Measurements from ENCODE around the gene UGT3A1. TPM values are rescaled to one million over a fixed set of nuclear protein-coding genes. Genes with fewer than 3 reads are reported as not detected.
A peak's percentile ranks its signal among the peaks of the same experiment; 100 is the strongest.

UGT3A1 gene
- total and polyA plus RNA-seq, 2 experiments from 2014 or later = 27.9 to 35.4 TPM

GRCh38 chr5:35971186-35971877, 19.9 kb downstream of the UGT3A1 start:
- Histone ChIP-seq H3K27ac (no peak overlapping the region), H3K4me1 (ENCODE audit: insufficient read depth) (no peaks in the 10 kb centered on the region), H2AFZ (no peak overlapping the region), H4K20me1 (ENCODE audit: insufficient read depth, poor library complexity, severe bottlenecking) (no peaks in the 10 kb centered on the region), H3K4me3 (no peak overlapping the region), H3K79me2 (no peaks in the 10 kb centered on the region), H3K9me3 (ENCODE audit: low read depth) (no peaks in the 10 kb centered on the region), H3K9me2 (replicated peaks; ENCODE audit: insufficient read depth) (no peaks in the 10 kb centered on the region), H3K4me2 (no peak overlapping the region), H3K36me3 (replicated peaks; ENCODE audit: insufficient read depth, low read depth) (no peaks in the 10 kb centered on the region), H3K27me3 (no peaks in the 10 kb centered on the region)
- TF ChIP-seq EZH2 (IDR thresholded peaks at IDR 0.05; ENCODE audit: borderline replicate concordance) (no peak), EZH2phosphoT487 (IDR thresholded peaks at IDR 0.05; ENCODE audit: low read depth, severe bottlenecking, unreplicated experiment) (no peak)
- no peak for DNase-seq (ENCODE audit: low spot score)
- WGBS (ENCODE audit: low lambda C conversion rate, missing lambda C conversion rate) = 81% methylated on average over 4 of the region's 4 CpGs

GRCh38 chr5:35963381-35963843, 27.8 kb downstream of the UGT3A1 start:
- Histone ChIP-seq H2AFZ (no peak overlapping the region), H3K4me2 (no peak overlapping the region), H3K36me3 (replicated peaks; ENCODE audit: insufficient read depth, low read depth) (no peaks in the 10 kb centered on the region), H3K27ac (no peak overlapping the region), H3K4me1 (ENCODE audit: insufficient read depth) (no peaks in the 10 kb centered on the region), H3K9me3 (ENCODE audit: low read depth) (no peaks in the 10 kb centered on the region), H3K4me3 (no peak overlapping the region), H3K9me2 (replicated peaks; ENCODE audit: insufficient read depth) (no peaks in the 10 kb centered on the region), H4K20me1 (ENCODE audit: insufficient read depth, poor library complexity, severe bottlenecking) (no peaks in the 10 kb centered on the region), H3K79me2 (no peaks in the 10 kb centered on the region), H3K27me3 (no peaks in the 10 kb centered on the region)
- DNase-seq (ENCODE audit: low spot score) = peak; percentile 16
- TF ChIP-seq EZH2 (IDR thresholded peaks at IDR 0.05; ENCODE audit: borderline replicate concordance) (no peak), CTCF (IDR thresholded peaks at IDR 0.05; ENCODE audit: poor library complexity) (peak; percentile 41), EZH2phosphoT487 (IDR thresholded peaks at IDR 0.05; ENCODE audit: low read depth, severe bottlenecking, unreplicated experiment) (no peak)
- WGBS (ENCODE audit: low lambda C conversion rate, missing lambda C conversion rate) = 59% methylated on average over 8 of the region's 8 CpGs

GRCh38 chr5:35960328-35960727, 30.9 kb downstream of the UGT3A1 start:
- no peaks in the 10 kb centered on the region for H3K36me3 ChIP-seq (replicated peaks; ENCODE audit: insufficient read depth, low read depth)
- H3K79me2 ChIP-seq = no peaks in the 10 kb centered on the region
- H3K4me3 ChIP-seq = no peak overlapping the region
- WGBS (ENCODE audit: low lambda C conversion rate, missing lambda C conversion rate) = 67% methylated on average over 6 of the region's 7 CpGs
- H3K4me1 ChIP-seq (ENCODE audit: insufficient read depth) = no peaks in the 10 kb centered on the region
- no peaks in the 10 kb centered on the region for H3K27me3 ChIP-seq
- no peak overlapping the region for H2AFZ ChIP-seq
- H3K9me2 ChIP-seq (replicated peaks; ENCODE audit: insufficient read depth) = no peaks in the 10 kb centered on the region
- H3K9me3 ChIP-seq (ENCODE audit: low read depth) = no peaks in the 10 kb centered on the region
- no peak for TF ChIP-seq CTCF (IDR thresholded peaks at IDR 0.05; ENCODE audit: poor library complexity)
- no peak for TF ChIP-seq EZH2 (IDR thresholded peaks at IDR 0.05; ENCODE audit: borderline replicate concordance)
- no peak for TF ChIP-seq EZH2phosphoT487 (IDR thresholded peaks at IDR 0.05; ENCODE audit: low read depth, severe bottlenecking, unreplicated experiment)
- H3K27ac ChIP-seq = no peak overlapping the region
- no peak for DNase-seq (ENCODE audit: low spot score)
- no peaks in the 10 kb centered on the region for H4K20me1 ChIP-seq (ENCODE audit: insufficient read depth, poor library complexity, severe bottlenecking)
- no peak overlapping the region for H3K4me2 ChIP-seq

GRCh38 chr5:35956429-35956828, 34.8 kb downstream of the UGT3A1 start:
- no peaks in the 10 kb centered on the region for H3K4me1 ChIP-seq (ENCODE audit: insufficient read depth)

More at GRCh38 chr5:35956429-35956828, 34.8 kb downstream of the UGT3A1 start:
- no peaks in the 10 kb centered on the region for H4K20me1 ChIP-seq (ENCODE audit: insufficient read depth, poor library complexity, severe bottlenecking)
- H3K27ac ChIP-seq = no peak overlapping the region
- no peaks in the 10 kb centered on the region for H3K36me3 ChIP-seq (replicated peaks; ENCODE audit: insufficient read depth, low read depth)
- H3K4me2 ChIP-seq = no peak overlapping the region
- H3K9me3 ChIP-seq (ENCODE audit: low read depth) = no peaks in the 10 kb centered on the region
- H3K4me3 ChIP-seq = no peak overlapping the region
- WGBS (ENCODE audit: low lambda C conversion rate, missing lambda C conversion rate) = 96% methylated on average over 1 of the region's 1 CpG
- no peak overlapping the region for H2AFZ ChIP-seq
- no peak for DNase-seq (ENCODE audit: low spot score)
- no peaks in the 10 kb centered on the region for H3K27me3 ChIP-seq
- no peaks in the 10 kb centered on the region for H3K9me2 ChIP-seq (replicated peaks; ENCODE audit: insufficient read depth)
- no peak for TF ChIP-seq CTCF (IDR thresholded peaks at IDR 0.05; ENCODE audit: poor library complexity)
- TF ChIP-seq EZH2phosphoT487 (IDR thresholded peaks at IDR 0.05; ENCODE audit: low read depth, severe bottlenecking, unreplicated experiment) = no peak
- no peak for TF ChIP-seq EZH2 (IDR thresholded peaks at IDR 0.05; ENCODE audit: borderline replicate concordance)
- H3K79me2 ChIP-seq = no peaks in the 10 kb centered on the region

All from hepatocyte (in vitro differentiated cells).